AG04450 (cell line): Measurements from ENCODE around the gene UGT1A5. TPM values are rescaled to one million over a fixed set of nuclear protein-coding genes. Genes with fewer than 3 reads are reported as not detected.
A peak's percentile ranks its signal among the peaks of the same experiment; 100 is the strongest.
"Not testable (repeated sequence)": the region's sequence is repeated elsewhere in the genome, so short reads cannot be mapped to it uniquely, and the experiment has no call there.

ENCODE experiments used
- CTCF ChIA-PET: fragments of 300-600, 350-600 bp; formaldehyde crosslinking; extraction: SDS; loops from one replicate; lab custom pipeline; 2022; ENCODE audit warnings: antibody characterized with exemption, inconsistent platforms; lab: Charles Lee
- POLR2A ChIA-PET: fragments of 350-600 bp; formaldehyde crosslinking; extraction: SDS; loops from one replicate; lab custom pipeline; 2021; ENCODE audit warnings: antibody characterized with exemption, inconsistent platforms; lab: Yijun Ruan, JAX
- DNase-seq: peaks from one replicate; pipeline ENCODE4 v3.0.0-alpha.2; 2011; ENCODE audit warnings: low read depth, low spot score
- H3K27ac ChIP-seq: one replicate; pipeline ENCODE4 v1.5.1; 2012; ENCODE audit warnings: low read depth, low read length, control low read depth
- H3K27me3 ChIP-seq: one replicate; pipeline ENCODE4 v1.6.0; 2012; ENCODE audit warnings: low read length; ENCODE audit not compliant: control insufficient read depth, insufficient read depth
- H3K4me3 ChIP-seq: 2 replicates; pipeline ENCODE4 v1.5.1; 2011; ENCODE audit warnings: mild to moderate bottlenecking, low read depth, low read length, control low read depth
- H3K9me3 ChIP-seq: 2 replicates; pipeline ENCODE4 v1.5.1; 2012; ENCODE audit warnings: low read length; ENCODE audit not compliant: control insufficient read depth, insufficient read depth
- CTCF ChIP-seq: IDR thresholded peaks from 2 replicates; pipeline ENCODE4 v1.5.1; 2011; ENCODE audit warnings: low read depth, low read length, control low read depth, inconsistent platforms
- polyA plus RNA-seq: library from polyadenylated mRNA; depleted of rRNA; stranded (reverse); fragments of >200 nt; gene quantifications from 2 replicates; pipeline ENCODE4 v1.2.3, GENCODE V29; 2011

Gene UGT1A5
- polyA plus RNA-seq, 1 experiment: not detected

- H3K9me3 ChIP-seq: no peaks in the 10 kb centered on the region
- peak; percentile 53 for DNase-seq
- POLR2A ChIA-PET: interaction anchor here (0.7 kb wide), 1 partner anchor 50 kb away, joined by 3 read pairs; no protein-coding TSS in a partner anchor
These were observed 1.2 kb upstream of the UGT1A5 start for GRCh38 chr2:233711312-233712008.

GRCh38 chr2:233713262-233713615 is 532 bp downstream of the UGT1A5 start:
- POLR2A ChIA-PET: no interaction called here
- no peak for TF ChIP-seq CTCF
- no peak overlapping the region for H3K4me3 ChIP-seq

More at GRCh38 chr2:233711312-233712008, 1.2 kb upstream of the UGT1A5 start:
- Histone ChIP-seq H3K4me3 (no peak overlapping the region), H3K27me3 (no peaks in the 10 kb centered on the region), H3K27ac (no peak overlapping the region)
- peak; percentile 97 for TF ChIP-seq CTCF
- CTCF ChIA-PET: interaction anchor here (0.8 to 2.9 kb wide), 11 partner anchors 10 to 1786 kb away, joined by 3 to 25 read pairs (median 4); no protein-coding TSS in a partner anchor

GRCh38 chr2:233714121-233714520 is 1.4 kb downstream of the UGT1A5 start:
- no peak for DNase-seq
- H3K4me3 ChIP-seq: no peak overlapping the region
- POLR2A ChIA-PET: no interaction called here
- H3K27me3 ChIP-seq: peaks cover 6% of the 10 kb centered on the region
- no peak overlapping the region for H3K27ac ChIP-seq
- CTCF ChIA-PET: interaction anchor here (1.8 kb wide), 1 partner anchor 265 kb away, joined by 5 read pairs; no protein-coding TSS in a partner anchor
- no peaks in the 10 kb centered on the region for H3K9me3 ChIP-seq
- no peak for TF ChIP-seq CTCF

More at GRCh38 chr2:233713262-233713615, 532 bp downstream of the UGT1A5 start:
- CTCF ChIA-PET: no interaction called here
- no peak overlapping the region for H3K27ac ChIP-seq
- peaks cover 6% of the 10 kb centered on the region for H3K27me3 ChIP-seq
- no peaks in the 10 kb centered on the region for H3K9me3 ChIP-seq
- no peak for DNase-seq

GRCh38 chr2:233718552-233718951 is 5.8 kb downstream of the UGT1A5 start, which contains the start of gene UGT1A4:
Gene UGT1A4, plus strand, starts transcription at chr2:233718736. Its CDS starts 85 bp downstream, at chr2:233718821.
- no peak for DNase-seq
- no peak within 1 kb of the TSS for H3K4me3 ChIP-seq
- no peak within 1 kb of the TSS for H3K27ac ChIP-seq
- peaks cover 6% of the 10 kb centered on the region for H3K27me3 ChIP-seq
- no peaks in the 10 kb centered on the region for H3K9me3 ChIP-seq
- ChIA-PET POLR2A (no interaction called here), CTCF (no interaction called here)
- no peak for TF ChIP-seq CTCF

GRCh38 chr2:233728723-233729301 is 16.1 kb downstream of the UGT1A5 start, which contains the start of gene UGT1A3:
Gene UGT1A3, plus strand, starts transcription at chr2:233729042. Its CDS starts 85 bp downstream, at chr2:233729127.
- ChIA-PET CTCF (no interaction called here), POLR2A (no interaction called here)
- no peak for DNase-seq
- Histone ChIP-seq H3K9me3 (no peaks in the 10 kb centered on the region; the same call in 1 of the 2 replicates), H3K4me3 (no peak within 1 kb of the TSS), H3K27ac (no peak within 1 kb of the TSS), H3K27me3 (peaks cover 2% of the 10 kb centered on the region)
- TF ChIP-seq CTCF: no peak

- H3K9me3 ChIP-seq, POLR2A ChIA-PET, H3K27ac ChIP-seq, DNase-seq, H3K4me3 ChIP-seq: not testable (repeated sequence)
- CTCF ChIA-PET: interaction anchor here (1.2 kb wide), 1 partner anchor 25 kb away, joined by 3 read pairs; the partner anchor contains the start of gene UGT1A5
- peaks cover 13% of the 10 kb centered on the region for H3K27me3 ChIP-seq
These were observed 24.4 kb downstream of the UGT1A5 start for GRCh38 chr2:233736868-233737653.
